Activated CD8-positive, alpha-beta memory T cell treated with anti-CD3 and anti-CD28 coated beads for 1 hour (primary cell): ENCODE results near the gene TAGLN3.
"Not testable (repeated sequence)": the region's sequence is repeated elsewhere in the genome, so short reads cannot be mapped to it uniquely, and the experiment has no call there.

Experiments
- DNase-seq, 2 donors: peaks; one replicate each; pipeline ENCODE4 v3.0.0-alpha.2; 2020; ENCODE audit warnings: low read depth in 1 of 2; ENCODE audit errors: extremely low read depth in 1 of 2

TAGLN3 gene

DNA sequence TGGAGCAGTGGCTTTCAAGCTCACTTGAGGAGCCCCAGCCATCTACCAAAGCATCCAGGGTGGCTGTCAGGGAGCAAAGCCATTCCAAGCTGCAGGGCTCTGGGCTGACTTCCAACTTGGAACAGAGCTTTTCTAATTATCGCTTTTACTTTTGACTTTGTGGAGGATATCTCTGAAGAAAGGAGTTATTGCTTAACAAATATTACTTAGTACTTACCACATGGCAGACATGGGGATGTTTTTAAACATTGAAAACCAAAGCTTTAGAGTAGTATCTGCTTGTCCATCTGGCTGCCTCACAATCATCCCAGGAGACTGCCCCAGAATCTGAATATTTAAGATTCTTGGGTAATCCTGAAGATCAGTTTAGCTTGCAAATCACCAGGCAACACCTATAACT lies 8.9 kb downstream of the TAGLN3 start:
- DNase-seq: no peak

DNA sequence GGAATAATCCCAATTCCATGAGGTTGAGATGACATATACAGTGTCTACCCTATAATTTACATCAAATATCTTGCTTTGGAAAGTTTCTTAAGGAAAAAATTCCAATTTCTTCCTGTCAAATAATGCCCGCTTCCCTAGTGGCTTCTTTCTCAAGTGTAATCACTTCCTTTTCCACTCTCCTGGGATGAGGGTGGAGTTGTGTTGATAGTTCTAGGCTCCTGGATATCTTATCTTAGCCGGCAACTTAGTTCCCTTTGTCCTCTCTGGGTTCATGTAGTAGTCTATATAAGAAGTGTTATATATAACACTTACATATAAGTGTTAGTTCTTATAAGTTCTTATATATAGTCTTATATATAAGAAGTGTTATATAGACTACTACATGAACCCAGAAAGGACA lies 10.9 kb downstream of the TAGLN3 start:
- DNase-seq: no peak

DNA sequence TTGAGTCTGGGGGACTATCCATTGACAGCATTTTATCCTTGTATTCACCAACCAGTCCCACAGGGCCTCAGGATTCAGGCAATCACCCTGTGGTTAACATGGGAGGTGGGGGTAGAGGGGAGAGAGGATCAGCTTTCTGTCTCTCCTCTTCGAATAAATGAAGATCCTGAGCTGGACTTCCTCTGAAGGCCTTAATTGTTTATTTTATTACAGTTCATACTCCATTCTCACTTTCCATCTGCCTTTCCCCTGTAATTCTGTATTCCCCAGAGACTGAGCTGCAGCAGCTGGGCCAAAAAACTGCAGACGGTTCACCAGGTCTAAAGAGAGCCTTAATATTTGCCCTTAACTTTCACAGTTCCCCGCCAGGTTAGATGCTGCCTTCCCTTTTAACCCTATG lies 11.9 kb downstream of the TAGLN3 start:
- DNase-seq: no peak

DNA sequence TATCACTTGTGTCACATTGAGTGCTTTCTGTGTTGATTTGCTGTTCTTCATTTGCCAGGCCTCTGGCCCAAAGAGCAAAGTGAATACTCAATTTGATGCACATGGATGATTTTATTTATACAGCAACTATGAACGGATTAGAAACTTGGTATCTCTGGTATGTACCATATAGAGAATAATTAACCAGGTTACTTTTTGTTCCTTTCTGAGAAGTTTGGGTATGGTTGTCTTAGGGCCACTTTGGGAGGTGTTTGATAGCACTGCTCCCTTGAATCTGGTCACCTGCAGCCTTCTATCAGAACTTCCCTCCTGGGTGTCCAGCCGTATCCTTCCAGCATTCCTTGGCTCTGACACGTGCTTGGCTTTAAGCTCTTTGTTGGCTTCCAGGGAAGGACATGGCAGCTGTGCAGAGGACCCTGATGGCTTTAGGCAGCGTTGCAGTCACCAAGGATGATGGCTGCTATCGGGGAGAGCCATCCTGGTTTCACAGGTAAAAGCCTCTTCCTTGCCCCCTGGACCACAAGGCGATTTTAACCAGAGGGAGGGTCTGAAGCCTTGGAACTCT lies 12.7 kb downstream of the TAGLN3 start:
- no peak for DNase-seq

DNA sequence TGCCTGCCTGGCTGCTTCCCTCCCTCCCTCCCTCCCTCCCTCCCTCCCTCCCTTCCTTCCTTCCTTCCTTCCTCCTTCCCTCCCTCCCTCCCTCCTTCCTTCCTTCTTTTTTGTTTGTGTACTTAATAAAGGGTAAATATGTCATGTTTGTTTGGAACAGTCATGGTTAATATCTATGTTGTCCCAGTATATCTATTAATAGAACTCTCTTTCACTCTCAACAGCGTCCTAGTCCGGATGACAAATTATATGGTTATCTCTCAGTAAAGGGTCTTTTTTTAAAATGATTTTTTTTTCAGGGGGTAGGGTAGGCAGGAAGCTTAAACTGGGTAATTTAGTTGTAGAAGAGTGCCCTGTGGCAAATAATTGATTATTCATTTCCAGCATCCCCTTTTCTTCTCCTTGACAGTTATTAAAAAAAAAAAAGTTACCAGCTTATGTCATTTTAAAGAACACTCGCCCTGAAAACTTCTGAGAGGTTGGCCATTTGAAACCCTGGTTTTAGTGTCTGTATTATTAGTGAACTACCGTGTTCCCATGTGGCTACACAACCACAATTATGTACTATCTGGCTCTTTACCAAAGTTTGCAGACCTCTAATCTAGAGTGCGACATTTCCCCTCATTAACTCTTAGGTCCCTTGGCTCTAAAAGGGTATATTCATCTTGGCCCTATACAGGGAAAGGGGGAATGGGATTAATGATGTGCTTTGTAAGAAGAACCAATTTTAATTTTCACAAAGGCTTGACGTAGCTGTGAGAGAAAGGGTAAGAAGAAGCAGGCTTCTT lies 13.7 kb downstream of the TAGLN3 start:
- DNase-seq: no peak

DNA sequence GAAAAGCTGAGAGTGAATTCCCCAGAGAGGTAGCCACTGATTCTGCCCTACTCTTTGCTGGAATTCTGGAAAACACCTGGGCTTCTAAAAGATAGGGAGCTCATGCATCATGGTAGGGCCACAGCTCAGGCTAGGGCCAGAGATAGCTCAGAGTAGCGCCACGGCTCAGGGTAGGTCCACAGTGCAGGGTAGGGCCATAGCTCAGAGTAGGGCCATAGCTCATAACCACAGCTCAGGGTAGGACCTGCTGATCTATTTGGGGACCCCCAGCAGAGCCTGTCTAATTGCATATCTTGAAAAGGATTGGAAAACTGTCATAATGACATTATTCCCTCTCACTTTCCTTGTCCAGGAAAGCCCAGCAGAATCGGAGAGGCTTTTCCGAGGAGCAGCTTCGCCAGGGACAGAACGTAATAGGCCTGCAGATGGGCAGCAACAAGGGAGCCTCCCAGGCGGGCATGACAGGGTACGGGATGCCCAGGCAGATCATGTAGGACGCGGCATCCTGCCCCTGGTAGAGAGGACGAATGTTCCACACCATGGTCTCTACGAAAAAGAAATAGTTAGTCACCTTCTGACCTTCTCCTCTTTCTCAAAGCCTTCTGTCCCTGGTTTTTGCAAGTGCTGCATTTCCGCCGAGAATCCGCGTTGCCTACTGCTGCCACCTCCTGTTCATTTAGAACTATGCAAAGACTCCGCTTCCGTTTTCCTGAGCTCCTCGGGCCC lies 14.5 kb downstream of the TAGLN3 start:
- DNase-seq: peak in 1 of 2 donors; percentile 10

DNA sequence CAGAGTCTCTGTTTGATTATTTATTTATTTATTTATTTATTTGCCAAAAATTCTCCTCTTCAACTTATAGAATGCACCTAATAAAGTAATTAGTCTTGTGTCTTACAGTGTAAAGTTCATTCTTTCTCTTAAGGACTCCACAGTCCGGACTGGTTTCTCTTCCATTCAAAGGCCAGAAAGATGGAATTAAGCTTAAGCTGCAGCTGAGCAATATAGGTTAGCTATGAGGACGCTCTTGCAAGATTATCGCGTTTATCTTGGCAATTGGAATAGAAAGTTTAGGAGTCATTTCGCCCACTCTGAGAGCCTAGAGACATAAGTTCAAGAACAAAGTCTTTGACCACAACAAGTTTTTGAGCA lies 15.0 kb downstream of the TAGLN3 start:
- DNase-seq: no peak

DNA sequence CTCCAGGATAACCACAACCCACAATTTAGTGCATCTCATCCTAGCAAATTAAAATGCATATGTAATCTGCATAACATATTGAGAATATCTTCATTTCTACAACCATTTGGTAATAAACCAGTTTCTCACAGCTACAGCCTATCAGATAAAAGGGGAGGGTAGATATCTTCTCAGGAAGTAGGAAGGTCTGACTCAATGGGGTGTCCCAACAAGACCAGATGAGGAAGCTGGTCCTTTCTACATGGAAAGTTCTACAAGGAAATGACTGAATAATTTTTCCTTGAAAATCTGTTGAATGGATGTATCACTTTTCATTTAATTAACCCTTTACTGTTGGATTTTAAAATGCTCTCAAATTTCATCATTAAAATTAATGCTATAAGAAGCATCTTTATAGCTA lies 18.4 kb downstream of the TAGLN3 start:
- DNase-seq: no peak

DNA sequence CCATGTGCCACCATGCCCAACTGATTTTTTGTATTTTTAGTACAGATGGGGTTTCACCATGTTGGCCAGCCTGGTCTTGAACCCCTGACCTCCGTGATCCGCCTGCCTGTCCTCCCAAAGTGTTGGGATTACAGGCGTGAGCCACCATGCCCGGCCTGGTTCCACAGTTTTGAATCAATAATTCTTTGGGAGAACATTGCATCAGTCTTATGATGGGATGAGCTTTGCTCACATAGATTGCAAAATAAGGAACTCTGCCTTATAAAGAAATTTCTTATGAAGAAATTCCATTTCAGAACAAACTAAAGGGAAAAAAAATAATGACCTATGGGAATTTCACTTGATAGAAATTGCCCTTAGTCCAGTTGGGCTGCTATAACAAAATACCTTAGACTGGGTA lies 20.0 kb downstream of the TAGLN3 start:
- no peak for DNase-seq

DNA sequence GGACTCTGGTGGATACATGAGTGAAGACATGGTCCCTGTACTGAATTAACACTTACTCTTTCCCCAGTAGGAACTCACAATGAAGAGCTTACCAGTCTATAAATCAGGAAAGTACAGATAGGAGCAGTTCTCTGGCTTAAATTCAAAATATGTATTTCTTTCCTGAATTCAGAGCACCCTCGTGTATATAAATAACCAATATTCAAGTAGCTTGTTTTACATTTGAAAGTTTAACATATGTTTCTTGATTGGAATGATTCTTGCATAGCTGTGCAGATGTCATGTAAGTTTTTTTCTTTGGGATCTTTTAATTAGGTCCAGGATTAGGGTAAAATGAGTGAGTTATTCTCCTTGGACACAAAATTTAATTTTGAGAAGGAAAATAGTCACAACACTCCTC lies 21.0 kb downstream of the TAGLN3 start:
- no peak for DNase-seq

DNA sequence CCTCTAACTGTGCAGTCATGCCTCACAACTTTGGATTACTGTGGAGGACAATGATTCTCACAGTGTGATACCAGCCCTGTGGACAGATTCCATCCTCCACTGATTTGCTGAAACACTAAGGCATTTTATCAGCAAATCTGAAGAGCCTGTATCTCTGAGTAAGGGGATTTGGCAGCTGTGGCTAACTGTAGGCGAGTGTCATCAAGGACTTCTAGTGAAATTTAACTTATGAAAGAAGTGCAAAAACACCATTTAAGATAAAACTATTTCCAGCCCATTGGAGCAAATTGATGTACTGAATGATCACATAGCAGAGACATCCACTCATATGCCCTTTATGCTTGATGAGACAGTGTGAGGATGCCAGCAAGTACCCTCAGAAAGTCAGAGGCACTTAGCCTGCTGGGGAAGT lies 22.0 kb downstream of the TAGLN3 start:
- DNase-seq: no peak

DNA sequence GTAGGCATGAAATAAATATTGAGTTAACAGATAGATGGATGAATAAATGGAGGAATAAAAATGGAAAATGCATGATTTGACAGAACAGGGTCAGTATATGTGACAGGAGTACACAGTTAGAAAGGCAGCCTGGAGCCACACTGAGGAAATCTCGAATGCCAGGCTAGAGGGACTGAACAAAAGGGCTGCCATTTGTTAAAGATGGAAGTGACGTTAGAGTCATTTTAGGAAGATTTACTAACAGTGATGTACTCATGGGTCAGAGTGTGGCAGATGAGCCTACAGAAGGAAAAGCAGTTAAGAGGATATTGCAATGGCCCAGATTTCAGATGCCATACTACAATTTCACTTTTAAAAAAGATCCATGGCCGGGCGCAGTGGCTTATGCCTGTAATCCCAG lies 28.4 kb downstream of the TAGLN3 start:
- DNase-seq: no peak

DNA sequence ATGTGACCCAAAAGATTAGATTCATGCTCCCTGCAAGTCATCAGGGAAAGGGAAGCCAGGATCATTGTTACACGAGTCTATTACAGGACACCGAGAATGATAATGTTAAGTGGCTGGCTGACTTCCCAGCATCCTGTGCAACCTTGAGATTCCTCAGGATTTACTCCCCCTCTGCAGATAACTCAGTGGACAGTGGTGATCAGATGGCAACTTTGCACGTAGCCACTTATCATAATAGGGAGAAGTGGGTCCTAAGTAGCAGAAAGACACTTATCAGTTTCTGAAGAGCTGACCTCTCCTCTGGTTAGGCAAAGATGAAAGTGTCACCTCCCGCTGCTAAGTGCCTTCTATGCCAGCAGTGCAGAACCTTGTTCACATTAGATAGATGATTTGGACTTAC lies 29.1 kb downstream of the TAGLN3 start:
- DNase-seq: no peak

DNA sequence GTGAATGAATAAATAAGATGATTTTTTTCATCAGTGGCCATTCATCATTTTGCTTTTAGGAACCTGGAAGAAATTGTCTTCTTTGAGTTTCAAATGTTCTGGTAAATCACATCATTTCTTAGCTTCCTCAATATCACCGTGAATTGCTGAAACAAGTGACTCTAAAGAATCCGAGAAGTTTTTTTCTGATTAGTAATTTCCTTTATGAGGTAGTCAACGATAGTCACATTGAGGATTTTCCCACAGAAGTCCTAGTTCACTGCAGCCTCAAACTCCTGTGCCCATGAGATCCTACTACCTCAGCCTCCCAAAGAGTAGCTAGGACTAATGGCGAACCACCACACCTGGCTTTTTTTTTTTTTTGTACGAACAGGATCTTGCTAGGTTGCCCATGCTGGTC lies 32.2 kb downstream of the TAGLN3 start:
- no peak for DNase-seq

DNA sequence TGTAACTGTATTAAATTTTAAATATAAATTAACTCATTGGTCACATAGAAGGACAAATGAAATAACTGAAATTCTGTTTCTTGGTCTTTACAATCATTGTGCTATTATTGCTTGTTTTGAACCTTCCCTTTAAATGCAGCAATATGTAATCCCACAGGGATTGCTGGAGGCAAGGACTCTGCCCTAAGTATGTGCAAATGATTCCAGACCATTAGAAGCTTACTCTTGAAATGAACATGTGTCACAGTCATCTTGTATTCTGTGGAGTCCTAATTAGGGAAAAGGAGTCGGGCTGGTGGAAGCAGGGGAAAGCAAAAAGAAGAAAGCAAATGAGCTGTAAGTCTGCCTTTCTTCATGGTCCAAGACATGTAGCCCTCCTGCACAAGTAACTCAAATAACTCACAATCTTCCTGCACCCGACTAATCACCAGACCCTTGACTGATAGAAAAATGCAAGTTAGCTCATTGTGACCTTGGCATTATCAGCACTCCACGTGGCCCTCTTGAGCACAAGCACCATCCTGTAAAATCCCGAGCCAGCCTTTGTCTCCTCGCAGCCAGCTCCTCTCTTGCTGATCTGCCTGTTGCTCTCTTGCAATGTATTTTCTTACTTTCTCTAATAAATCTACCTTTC lies 33.5 kb downstream of the TAGLN3 start:
- no peak for DNase-seq

DNA sequence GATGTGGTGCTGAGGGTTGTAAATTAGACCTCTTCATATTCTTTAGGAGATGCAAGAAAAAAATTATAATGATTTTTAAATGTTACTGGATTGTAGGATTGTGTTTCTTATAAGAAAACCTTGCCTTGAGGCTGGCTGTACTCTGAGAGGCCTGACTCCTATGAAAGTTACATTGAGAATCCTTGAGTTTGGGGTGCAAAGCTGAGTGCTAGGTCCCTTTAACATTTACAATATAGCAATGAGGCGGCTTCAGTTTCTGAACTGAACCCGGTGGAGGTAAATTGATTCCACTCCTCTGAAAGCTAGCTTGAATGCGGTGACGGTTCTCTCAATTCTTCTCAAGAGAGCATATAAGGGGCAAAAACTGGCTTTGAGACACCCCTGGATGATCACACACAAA lies 35.7 kb downstream of the TAGLN3 start, which contains the start of gene TMPRSS7:
TSS of gene TMPRSS7 (plus strand) at position 301 of the 400 bp plus-strand sequence. CDS start 110 bp downstream, outside the sequence.
- no peak for DNase-seq

DNA sequence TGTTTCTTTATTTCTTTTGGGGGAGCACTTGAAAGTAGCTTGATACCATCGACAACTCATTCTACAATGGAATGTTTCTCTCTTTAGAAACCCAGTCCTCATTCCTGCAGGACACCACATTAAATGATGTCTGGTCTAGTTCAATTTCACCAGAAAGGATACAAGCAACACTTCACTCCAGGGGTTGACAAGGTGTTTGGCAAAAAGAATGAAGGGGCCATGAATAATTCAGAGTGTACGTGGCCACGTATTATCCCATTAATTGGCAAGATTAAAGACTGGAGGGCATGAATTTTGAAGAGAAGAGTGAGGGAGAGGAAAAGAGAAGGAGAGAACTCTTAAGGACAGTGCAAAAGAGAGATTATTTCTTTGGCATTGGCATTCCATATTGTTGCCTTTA lies 36.5 kb downstream of the TAGLN3 start:
- no peak for DNase-seq

DNA sequence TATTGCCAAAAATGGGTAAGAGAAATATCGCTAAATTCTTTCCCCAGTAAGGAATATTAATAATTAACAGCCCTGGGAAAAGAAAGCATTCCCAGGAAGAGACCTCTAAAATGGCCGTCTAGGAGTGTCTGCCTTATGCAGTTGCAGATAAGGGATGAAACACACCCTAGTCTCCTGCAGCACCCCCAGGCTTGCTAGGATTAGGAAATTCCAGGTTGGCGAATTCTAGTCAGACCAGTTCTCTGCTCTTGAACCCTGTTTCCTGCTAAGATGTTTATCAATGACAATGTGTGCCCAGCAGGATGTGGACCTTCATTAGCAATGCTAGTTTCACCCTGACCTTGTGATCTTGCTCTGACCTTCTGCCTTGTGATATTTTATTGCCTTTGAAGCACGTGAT lies 38.5 kb downstream of the TAGLN3 start:
- not testable (repeated sequence) for DNase-seq

DNA sequence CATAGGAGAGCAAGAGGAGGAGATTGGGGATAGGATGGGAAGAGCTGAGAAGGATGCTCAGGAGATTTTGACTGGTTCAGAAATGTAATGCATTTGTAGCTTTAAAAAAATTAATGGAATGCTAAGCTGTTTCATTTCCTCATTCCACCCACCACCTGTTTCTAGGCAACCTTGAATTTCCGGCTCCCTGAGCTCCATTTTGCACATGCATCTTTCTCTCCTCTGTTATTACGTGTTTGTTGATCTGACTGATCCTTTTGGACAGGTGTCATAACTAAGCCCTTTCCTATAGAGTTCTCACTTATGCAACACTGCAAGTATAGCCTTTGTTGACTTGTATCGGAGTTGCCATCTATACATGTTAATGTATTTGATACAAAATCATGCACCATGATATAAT lies 40.1 kb downstream of the TAGLN3 start:
- no peak for DNase-seq

DNA sequence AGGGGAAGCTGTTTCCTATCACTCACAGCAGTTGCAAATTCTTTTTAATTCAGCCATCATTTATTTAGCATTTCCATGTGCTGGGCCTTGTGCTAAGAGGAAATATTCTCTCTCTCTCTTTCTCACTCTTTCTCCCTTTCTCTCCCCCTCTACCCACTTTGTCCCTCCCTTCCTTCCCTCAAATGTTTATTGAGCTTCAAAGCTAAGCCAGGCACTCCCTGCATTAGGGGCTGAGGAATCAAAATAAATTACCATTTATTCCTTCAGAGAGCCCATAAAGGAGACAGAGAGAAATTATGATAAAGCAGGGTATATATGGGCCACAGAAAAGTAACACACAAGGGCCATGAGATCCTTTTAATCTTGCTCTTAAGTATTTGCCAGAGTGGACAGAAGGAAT lies 42.6 kb downstream of the TAGLN3 start:
- DNase-seq: no peak

DNA sequence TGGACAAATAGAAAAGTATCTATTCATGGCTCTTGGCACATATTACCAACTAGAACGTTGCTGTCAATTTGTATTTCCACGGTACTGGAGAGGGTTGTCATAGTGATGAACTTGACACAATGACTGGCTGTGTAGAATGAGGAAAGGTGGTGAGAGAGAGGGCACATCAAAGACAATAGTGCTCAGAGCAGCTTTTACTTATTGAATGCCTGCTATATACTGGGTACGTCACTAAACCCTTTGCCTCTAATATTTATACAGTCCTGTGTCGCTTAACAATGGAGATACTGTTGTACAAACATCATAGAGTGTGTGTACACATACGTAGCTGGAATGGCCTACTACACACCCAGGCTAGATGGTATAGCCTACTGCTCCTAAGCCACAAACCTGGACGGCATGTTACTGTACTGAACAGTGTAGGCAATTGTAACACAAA lies 44.1 kb downstream of the TAGLN3 start:
- DNase-seq: no peak
